K562 (cell line): Measurements from ENCODE around the gene SIRT7. TPM values are rescaled to one million over a fixed set of nuclear protein-coding genes. Genes with fewer than 3 reads are reported as not detected.

Experiments
- ARID1B ChIP-seq: fragments of 450-650 bp; IDR thresholded peaks from 2 replicates; pipeline ENCODE4 v1.6.1; 2016; ENCODE audit warnings: antibody characterized with exemption, mild to moderate bottlenecking, inconsistent platforms
- CBX1 ChIP-seq: sonication (generic); IDR thresholded peaks from 2 replicates; pipeline ENCODE4 v1.6.1; 2016; ENCODE audit warnings: antibody characterized with exemption, low read depth, mild to moderate bottlenecking
- CEBPB ChIP-seq: fragments of 450-650 bp; IDR thresholded peaks from 2 replicates; pipeline ENCODE4 v1.6.1; 2016; ENCODE audit warnings: missing genetic modification characterization, missing compliant biosample characterization
- GATAD2B ChIP-seq: fragments of 450-650 bp; IDR thresholded peaks from 2 replicates; pipeline ENCODE4 v1.6.1; 2017; ENCODE audit warnings: mild to moderate bottlenecking, borderline replicate concordance
- HNRNPL ChIP-seq: fragments of 200-400 bp; formaldehyde crosslinking; IDR thresholded peaks from 2 replicates; pipeline ENCODE4 v1.6.1; 2017; ENCODE audit warnings: low read depth, mild to moderate bottlenecking, low read length
- KLF13 ChIP-seq: fragments of 450-650 bp; IDR thresholded peaks from 2 replicates; pipeline ENCODE4 v1.6.1; 2016; ENCODE audit warnings: missing genetic modification characterization, low read depth, mild to moderate bottlenecking, missing compliant biosample characterization, moderate library complexity, borderline replicate concordance
- MAZ ChIP-seq, 2 experiments: fragments of 450-650 bp in 1 of 2; sonication (generic) in 1 of 2; formaldehyde crosslinking; IDR thresholded peaks in 1 of 2; conservative IDR thresholded peaks in 1 of 2; 2 replicates each; pipeline versions ENCODE4 v1.4.0 to v1.5.0; 2020; ENCODE audit warnings: mild to moderate bottlenecking in 1 of 2, missing genetic modification reagents in 1 of 2
- MGA ChIP-seq: fragments of 450-650 bp; IDR thresholded peaks from 2 replicates; pipeline ENCODE4 v1.6.1; 2016; ENCODE audit warnings: mild to moderate bottlenecking, moderate library complexity
- POLR2G ChIP-seq: fragments of 200-400 bp; formaldehyde crosslinking; IDR thresholded peaks from 2 replicates; pipeline ENCODE4 v1.6.1; 2017; ENCODE audit warnings: low read depth, mild to moderate bottlenecking, antibody characterized with exemption, low read length, moderate library complexity
- POLR2H ChIP-seq: IDR thresholded peaks from 2 replicates; pipeline ENCODE4 v1.6.1; 2016; ENCODE audit warnings: missing genetic modification characterization, low read depth, mild to moderate bottlenecking, control low read depth, missing compliant biosample characterization, moderate library complexity
- ZC3H4 ChIP-seq: sonication (generic); formaldehyde crosslinking; IDR thresholded peaks from 2 replicates; pipeline ENCODE4 v1.9.0; 2021; ENCODE audit warnings: missing genetic modification reagents, borderline replicate concordance
- polyA plus RNA-seq, 8 experiments: library from polyadenylated mRNA; depleted of rRNA in 4 of 8; stranded (reverse) in 5 of 8; unstranded in 3 of 8; fragments of >200 nt; fragmentation: Nextera tagmentation in 2 of 8; fragmentation: Illumina TruSeq in 1 of 8; extraction: Ambion mirVana in 2 of 8; extraction: Trizol in 1 of 8; gene quantifications; 2 replicates each; pipeline versions ENCODE4 v1.2.1 to v1.2.3, GENCODE V29; 2011 to 2014; ENCODE audit warnings: inconsistent platforms in 1 of 8, missing spikeins in 1 of 8
- total RNA-seq, 7 experiments: library from RNA; depleted of rRNA in 6 of 7; stranded (reverse); fragments of >200 nt in 6 of 7; fragmentation: Illumina TruSeq in 2 of 7; extraction: Trizol in 2 of 7; gene quantifications; 2 replicates each; pipeline versions ENCODE4 v1.2.1 to v1.2.3, GENCODE V29; 2011 to 2021; ENCODE audit warnings: low replicate concordance in 1 of 7
- TF ChIP-seq, protein P1 (sequence below): fragments of 250-450 bp; sonication (Bioruptor Pico); IDR thresholded peaks from 2 replicates; pipeline ENCODE4 v1.8.0; 2021; ENCODE audit warnings: borderline replicate concordance, mild to moderate bottlenecking, moderate library complexity; ENCODE audit not compliant: poor library complexity, severe bottlenecking
- TF ChIP-seq, protein P2 (sequence below): fragments of 200-800 bp; sonication (Bioruptor generic); IDR thresholded peaks from 2 replicates; pipeline ENCODE4 v1.6.1; 2017; ENCODE audit warnings: missing genetic modification characterization, missing compliant biosample characterization

SIRT7 gene
- total and polyA plus RNA-seq, 9 of the 15 experiments (the other 6 are each of a cell fraction or from before 2014, with no cell fraction given): 1.6 to 54.8 (median 20.3) TPM

GRCh38 chr17:81902023-81902652 lies 15.8 kb downstream of the SIRT7 start, which contains the start of gene NPB (continued):
- TF ChIP-seq MGA (0 out of 2 replicates have a peak, but pooled peaks have one; percentile 4), POLR2G (peak; percentile 78), KLF13 (tag) (peak; percentile 30; the same call in 1 of the 2 replicates), HNRNPL (0 out of 2 replicates have a peak, but pooled peaks have one; percentile 29), POLR2H (tag) (peak; percentile 37), GATAD2B (peak; percentile 84), CEBPB (no peak), MAZ (CRISPR knock-in tag; conservative IDR thresholded peaks at IDR 0.05 in 1 of 2, IDR thresholded peaks at IDR 0.05 in 1 of 2) (peak in 1 of 2 experiments; percentile 28; a peak in 2 of 4 replicates), ZC3H4 (CRISPR knock-in tag) (0 out of 2 replicates have a peak, but pooled peaks have one; percentile 39), ARID1B (no peak), CBX1 (peak; percentile 41; the same call in 1 of the 2 replicates)
- TF ChIP-seq, protein P1, sequence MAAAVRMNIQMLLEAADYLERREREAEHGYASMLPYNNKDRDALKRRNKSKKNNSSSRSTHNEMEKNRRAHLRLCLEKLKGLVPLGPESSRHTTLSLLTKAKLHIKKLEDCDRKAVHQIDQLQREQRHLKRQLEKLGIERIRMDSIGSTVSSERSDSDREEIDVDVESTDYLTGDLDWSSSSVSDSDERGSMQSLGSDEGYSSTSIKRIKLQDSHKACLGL: no peak
- TF ChIP-seq, protein P2, sequence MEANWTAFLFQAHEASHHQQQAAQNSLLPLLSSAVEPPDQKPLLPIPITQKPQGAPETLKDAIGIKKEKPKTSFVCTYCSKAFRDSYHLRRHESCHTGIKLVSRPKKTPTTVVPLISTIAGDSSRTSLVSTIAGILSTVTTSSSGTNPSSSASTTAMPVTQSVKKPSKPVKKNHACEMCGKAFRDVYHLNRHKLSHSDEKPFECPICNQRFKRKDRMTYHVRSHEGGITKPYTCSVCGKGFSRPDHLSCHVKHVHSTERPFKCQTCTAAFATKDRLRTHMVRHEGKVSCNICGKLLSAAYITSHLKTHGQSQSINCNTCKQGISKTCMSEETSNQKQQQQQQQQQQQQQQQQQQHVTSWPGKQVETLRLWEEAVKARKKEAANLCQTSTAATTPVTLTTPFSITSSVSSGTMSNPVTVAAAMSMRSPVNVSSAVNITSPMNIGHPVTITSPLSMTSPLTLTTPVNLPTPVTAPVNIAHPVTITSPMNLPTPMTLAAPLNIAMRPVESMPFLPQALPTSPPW (CRISPR knock-in tag): peak; percentile 75
